ENCODE data around the gene MTMR12.

MTMR12 gene

GRCh38 chr5:32258424-32258823 lies 54.3 kb downstream of the MTMR12 start:
- TF ChIP-seq CSDC2 (CRISPR knock-in tag; IDR thresholded peaks at IDR 0.05): no peak
- no peak for TF ChIP-seq ESRRG (CRISPR knock-in tag; IDR thresholded peaks at IDR 0.05)
- TF ChIP-seq POU6F1 (CRISPR knock-in tag; IDR thresholded peaks at IDR 0.05; ENCODE audit: borderline replicate concordance, low read depth): no peak
- no peak for TF ChIP-seq SNAI2 (CRISPR knock-in tag; IDR thresholded peaks at IDR 0.05)
- no peak for TF ChIP-seq ZFP3 (CRISPR knock-in tag; IDR thresholded peaks at IDR 0.05)
- no peak for TF ChIP-seq PPARA (CRISPR knock-in tag; IDR thresholded peaks at IDR 0.05; ENCODE audit: borderline replicate concordance)
- TF ChIP-seq TCF4 (CRISPR knock-in tag; IDR thresholded peaks at IDR 0.05; ENCODE audit: borderline replicate concordance): no peak
- TF ChIP-seq CREB5 (CRISPR knock-in tag; IDR thresholded peaks at IDR 0.05; ENCODE audit: low read depth): no peak
- TF ChIP-seq ZNF565 (CRISPR knock-in tag; conservative IDR thresholded peaks at IDR 0.05; ENCODE audit: low read depth): no peak
- TF ChIP-seq ZC3H10 (CRISPR knock-in tag; IDR thresholded peaks at IDR 0.05): no peak
- no peak for TF ChIP-seq TSHZ2 (CRISPR knock-in tag; IDR thresholded peaks at IDR 0.05)
- no peak for TF ChIP-seq ZNF8 (CRISPR knock-in tag; IDR thresholded peaks at IDR 0.05)
- no peak for TF ChIP-seq OSR1 (CRISPR knock-in tag; IDR thresholded peaks at IDR 0.05)
- TF ChIP-seq PATZ1 (CRISPR knock-in tag; IDR thresholded peaks at IDR 0.05; ENCODE audit: borderline replicate concordance): no peak
- TF ChIP-seq ZNF70 (CRISPR knock-in tag; IDR thresholded peaks at IDR 0.05): no peak
- TF ChIP-seq ZFP30 (CRISPR knock-in tag; IDR thresholded peaks at IDR 0.05): no peak
- no peak for ATAC-seq

GRCh38 chr5:32255540-32255900 lies 57.2 kb downstream of the MTMR12 start:
- ATAC-seq: no peak
- TF ChIP-seq POU6F1 (CRISPR knock-in tag; IDR thresholded peaks at IDR 0.05; ENCODE audit: borderline replicate concordance, low read depth) (no peak), OSR1 (CRISPR knock-in tag; IDR thresholded peaks at IDR 0.05) (no peak), TOX (CRISPR knock-in tag; IDR thresholded peaks at IDR 0.05; ENCODE audit: borderline replicate concordance) (no peak), TCF4 (CRISPR knock-in tag; IDR thresholded peaks at IDR 0.05; ENCODE audit: borderline replicate concordance) (no peak), ZNF565 (CRISPR knock-in tag; conservative IDR thresholded peaks at IDR 0.05; ENCODE audit: low read depth) (no peak), ZNF70 (CRISPR knock-in tag; IDR thresholded peaks at IDR 0.05) (no peak), ZC3H10 (CRISPR knock-in tag; IDR thresholded peaks at IDR 0.05) (no peak), TSHZ2 (CRISPR knock-in tag; IDR thresholded peaks at IDR 0.05) (no peak), PPARA (CRISPR knock-in tag; IDR thresholded peaks at IDR 0.05; ENCODE audit: borderline replicate concordance) (no peak), RARB (CRISPR knock-in tag; IDR thresholded peaks at IDR 0.05) (no peak), GLIS3 (CRISPR knock-in tag; IDR thresholded peaks at IDR 0.05) (no peak), BACH2 (CRISPR knock-in tag; IDR thresholded peaks at IDR 0.05; ENCODE audit: borderline replicate concordance) (no peak), ZFP3 (CRISPR knock-in tag; IDR thresholded peaks at IDR 0.05) (no peak), ZFP30 (CRISPR knock-in tag; IDR thresholded peaks at IDR 0.05) (no peak)

Measured in SK-N-SH treated with all-trans-retinoic acid at 6 μM for 48 hours (cell line).